Measurements from ENCODE around the gene ILF3. TPM values are rescaled to one million over a fixed set of nuclear protein-coding genes. Genes with fewer than 3 reads are reported as not detected.

Gene ILF3
- total RNA-seq, 1 experiment from 2014 or later, result 430 TPM

DNA sequence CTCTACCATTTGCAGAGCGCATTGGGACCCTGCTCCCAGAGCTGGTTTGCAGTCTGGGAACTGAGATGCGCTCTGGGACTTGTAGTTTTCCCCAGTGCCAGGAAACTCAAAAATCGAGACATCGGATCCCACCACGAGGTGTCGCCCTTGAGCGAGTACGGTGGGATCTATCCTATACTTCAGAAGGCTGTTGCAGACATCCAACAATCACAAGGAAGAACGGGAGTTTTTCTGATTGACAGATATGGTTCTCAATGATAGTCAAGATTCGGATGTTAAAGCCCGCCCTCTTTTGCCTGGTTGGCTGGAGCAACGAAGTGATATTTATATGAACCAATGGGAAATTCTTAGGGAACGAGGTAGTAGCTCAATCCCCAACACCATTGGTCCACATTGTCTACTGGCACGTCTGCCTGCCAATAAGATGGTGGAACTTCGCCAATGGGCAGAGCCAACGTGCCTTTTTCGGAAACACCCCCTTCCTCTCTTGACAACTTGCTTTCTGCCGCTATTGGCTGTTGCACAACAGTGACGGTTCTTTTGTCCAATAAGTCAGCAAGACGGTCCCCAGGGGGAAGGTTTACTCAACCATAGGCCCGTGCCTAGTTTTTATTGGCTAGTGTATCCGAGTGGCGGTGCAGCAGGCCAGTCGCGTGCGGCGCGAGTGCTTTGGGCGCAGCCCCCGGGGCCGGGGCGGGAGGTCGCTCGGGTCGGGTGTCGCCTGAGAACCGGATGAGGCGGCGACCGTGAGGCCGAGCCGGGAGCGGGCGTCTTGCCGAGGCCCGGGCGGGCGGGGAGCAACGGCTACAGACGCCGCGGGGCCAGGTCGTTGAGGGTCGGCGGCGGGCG is 63.4 kb downstream of the ILF3 start, which contains the start of gene DNM2:
DNM2 (plus strand) TSS at position 724 of the 849 bp plus-strand sequence. CDS start 164 bp downstream, outside the sequence.
- ChIA-PET CTCF (interaction anchor here (0.6 to 3.0 kb wide), 38 partner anchors 10 to 314 kb away, joined by 3 to 43 read pairs (median 4); partner anchors contain the start of genes CDC37, QTRT1 and TMED1), POLR2A (interaction anchor here (0.7 to 2.5 kb wide), 9 partner anchors 9 to 147 kb away, joined by 3 to 14 read pairs (median 5); partner anchors contain the start of genes QTRT1 and TMED1), RAD21 (ENCODE audit: low non-redundant PET in 1 of 2, low total read pairs in 2 of 2, uncharacterized antibody in 2 of 2, unreplicated experiment in 2 of 2) (interaction anchor here (0.6 to 1.1 kb wide), 5 partner anchors 118 to 241 kb away, joined by 3 to 5 read pairs (median 3); partner anchors contain the start of genes TMED1 (in 2 of the 2) and CARM1 (in 1 of the 2))
- Histone ChIP-seq H2AFZ (ENCODE audit: low read depth, low read length, poor library complexity, severe bottlenecking) (no peak within 1 kb of the TSS), H3K4me2 (ENCODE audit: low read length) (peak within 1 kb of the TSS; percentile 84), H3K4me1 (ENCODE audit: control insufficient read depth in 1 of 2, insufficient read depth in 2 of 2, low read length in 2 of 2) (peaks cover 7 to 14% of the 10 kb centered on the region in 2 experiments; a peak in 3 of 4 replicates), H4K20me1 (ENCODE audit: insufficient read depth) (peaks cover 4% of the 10 kb centered on the region; the same call in 1 of the 2 replicates), H3K27ac (ENCODE audit: low read depth, low read length) (peak within 1 kb of the TSS; percentile 92), H3K36me3 (ENCODE audit: control insufficient read depth in 1 of 2, insufficient read depth in 2 of 2, low read length in 2 of 2) (peaks cover 2 to 8% of the 10 kb centered on the region in 2 experiments; a peak in 2 of 4 replicates), H3K9me2 (ENCODE audit: insufficient read depth) (no peaks in the 10 kb centered on the region), H3K27me3 (ENCODE audit: insufficient read depth, low read length) (no peaks in the 10 kb centered on the region), H3K9me3 (ENCODE audit: control insufficient read depth in 1 of 2, insufficient read depth in 1 of 2, low read depth in 1 of 2, low read length in 2 of 2) (no peaks in the 10 kb centered on the region), H3K79me2 (ENCODE audit: insufficient read depth, low read length) (peaks cover 47% of the 10 kb centered on the region), H3K4me3 (replicated peaks in 1 of 2; ENCODE audit: low read depth in 1 of 2, low read length in 2 of 2) (peak within 1 kb of the TSS; percentile 89 to 90), H3K9ac (ENCODE audit: low read length) (peak within 1 kb of the TSS; percentile 95)
- DNase-seq (ENCODE audit: low read depth, low spot score) (peak; percentile 100), ATAC-seq (peak; percentile 90)
- no TSS peak for BruUV-seq (replicated peaks)
- intact Hi-C loops (cut with micrococcal nuclease), result loop anchor here (1.0 to 2.0 kb wide), 3 partner anchors 53 to 147 kb away; no protein-coding TSS in a partner anchor
- TF ChIP-seq ATF3 (IDR thresholded peaks at IDR 0.05), result no peak
- peak; percentile 62 for TF ChIP-seq YY1 (IDR thresholded peaks at IDR 0.05; ENCODE audit: extremely low read depth, insufficient replicate concordance, low read depth, low read length)
- TF ChIP-seq CEBPB (IDR thresholded peaks at IDR 0.05; ENCODE audit: low read depth), result no peak
- TF ChIP-seq, protein P1, sequence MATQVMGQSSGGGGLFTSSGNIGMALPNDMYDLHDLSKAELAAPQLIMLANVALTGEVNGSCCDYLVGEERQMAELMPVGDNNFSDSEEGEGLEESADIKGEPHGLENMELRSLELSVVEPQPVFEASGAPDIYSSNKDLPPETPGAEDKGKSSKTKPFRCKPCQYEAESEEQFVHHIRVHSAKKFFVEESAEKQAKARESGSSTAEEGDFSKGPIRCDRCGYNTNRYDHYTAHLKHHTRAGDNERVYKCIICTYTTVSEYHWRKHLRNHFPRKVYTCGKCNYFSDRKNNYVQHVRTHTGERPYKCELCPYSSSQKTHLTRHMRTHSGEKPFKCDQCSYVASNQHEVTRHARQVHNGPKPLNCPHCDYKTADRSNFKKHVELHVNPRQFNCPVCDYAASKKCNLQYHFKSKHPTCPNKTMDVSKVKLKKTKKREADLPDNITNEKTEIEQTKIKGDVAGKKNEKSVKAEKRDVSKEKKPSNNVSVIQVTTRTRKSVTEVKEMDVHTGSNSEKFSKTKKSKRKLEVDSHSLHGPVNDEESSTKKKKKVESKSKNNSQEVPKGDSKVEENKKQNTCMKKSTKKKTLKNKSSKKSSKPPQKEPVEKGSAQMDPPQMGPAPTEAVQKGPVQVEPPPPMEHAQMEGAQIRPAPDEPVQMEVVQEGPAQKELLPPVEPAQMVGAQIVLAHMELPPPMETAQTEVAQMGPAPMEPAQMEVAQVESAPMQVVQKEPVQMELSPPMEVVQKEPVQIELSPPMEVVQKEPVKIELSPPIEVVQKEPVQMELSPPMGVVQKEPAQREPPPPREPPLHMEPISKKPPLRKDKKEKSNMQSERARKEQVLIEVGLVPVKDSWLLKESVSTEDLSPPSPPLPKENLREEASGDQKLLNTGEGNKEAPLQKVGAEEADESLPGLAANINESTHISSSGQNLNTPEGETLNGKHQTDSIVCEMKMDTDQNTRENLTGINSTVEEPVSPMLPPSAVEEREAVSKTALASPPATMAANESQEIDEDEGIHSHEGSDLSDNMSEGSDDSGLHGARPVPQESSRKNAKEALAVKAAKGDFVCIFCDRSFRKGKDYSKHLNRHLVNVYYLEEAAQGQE (IDR thresholded peaks at IDR 0.05; ENCODE audit: low read depth), result no peak
- TF ChIP-seq RAD21 (IDR thresholded peaks at IDR 0.05; ENCODE audit: low read depth), result peak; percentile 98
- no peak for TF ChIP-seq CBX3 (IDR thresholded peaks at IDR 0.05; ENCODE audit: low read depth)
- TF ChIP-seq SP1 (IDR thresholded peaks at IDR 0.05; ENCODE audit: low read depth), result peak; percentile 100
- no peak for TF ChIP-seq EGR1 (IDR thresholded peaks at IDR 0.05; ENCODE audit: low read depth)
- peak; percentile 79 for TF ChIP-seq POLR2AphosphoS5 (IDR thresholded peaks at IDR 0.05; ENCODE audit: low read depth, low read length)
- TF ChIP-seq, protein P2, sequence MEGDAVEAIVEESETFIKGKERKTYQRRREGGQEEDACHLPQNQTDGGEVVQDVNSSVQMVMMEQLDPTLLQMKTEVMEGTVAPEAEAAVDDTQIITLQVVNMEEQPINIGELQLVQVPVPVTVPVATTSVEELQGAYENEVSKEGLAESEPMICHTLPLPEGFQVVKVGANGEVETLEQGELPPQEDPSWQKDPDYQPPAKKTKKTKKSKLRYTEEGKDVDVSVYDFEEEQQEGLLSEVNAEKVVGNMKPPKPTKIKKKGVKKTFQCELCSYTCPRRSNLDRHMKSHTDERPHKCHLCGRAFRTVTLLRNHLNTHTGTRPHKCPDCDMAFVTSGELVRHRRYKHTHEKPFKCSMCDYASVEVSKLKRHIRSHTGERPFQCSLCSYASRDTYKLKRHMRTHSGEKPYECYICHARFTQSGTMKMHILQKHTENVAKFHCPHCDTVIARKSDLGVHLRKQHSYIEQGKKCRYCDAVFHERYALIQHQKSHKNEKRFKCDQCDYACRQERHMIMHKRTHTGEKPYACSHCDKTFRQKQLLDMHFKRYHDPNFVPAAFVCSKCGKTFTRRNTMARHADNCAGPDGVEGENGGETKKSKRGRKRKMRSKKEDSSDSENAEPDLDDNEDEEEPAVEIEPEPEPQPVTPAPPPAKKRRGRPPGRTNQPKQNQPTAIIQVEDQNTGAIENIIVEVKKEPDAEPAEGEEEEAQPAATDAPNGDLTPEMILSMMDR (IDR thresholded peaks at IDR 0.05 in 2 of 3, conservative IDR thresholded peaks at IDR 0.05 in 1 of 3; ENCODE audit: borderline replicate concordance in 1 of 3, insufficient read depth in 1 of 3, low read depth in 2 of 3, low read length in 2 of 3), result peak; percentile 77 to 95 (median 84)
- no peak for TF ChIP-seq ZFX (IDR thresholded peaks at IDR 0.05)
- TF ChIP-seq ELF1 (IDR thresholded peaks at IDR 0.05; ENCODE audit: borderline replicate concordance, low read depth), result no peak; the same call in 1 of the 2 replicates
- TF ChIP-seq JUND (IDR thresholded peaks at IDR 0.05), result no peak
- TF ChIP-seq ZBTB33 (IDR thresholded peaks at IDR 0.05; ENCODE audit: extremely low read depth, insufficient replicate concordance, low read length), result no peak
- no peak for TF ChIP-seq EZH2phosphoT487 (IDR thresholded peaks at IDR 0.05; ENCODE audit: borderline replicate concordance)
- TF ChIP-seq TCF7L2 (IDR thresholded peaks at IDR 0.05; ENCODE audit: borderline replicate concordance, extremely low read depth, insufficient read depth, insufficient read length), result no peak
- no peak for TF ChIP-seq EZH2 (IDR thresholded peaks at IDR 0.05)
